Measurements from ENCODE around the gene PGAM1. TPM values are rescaled to one million over a fixed set of nuclear protein-coding genes. Genes with fewer than 3 reads are reported as not detected.
"Not testable (repeated sequence)": the region's sequence is repeated elsewhere in the genome, so short reads cannot be mapped to it uniquely, and the experiment has no call there.

PGAM1 gene
- total RNA-seq, 1 donor from 2014 or later, result 706 TPM

- H3K79me2 ChIP-seq (ENCODE audit: insufficient read depth, low read length), result peaks cover 6% of the 10 kb centered on the region
- H4K20me1 ChIP-seq (ENCODE audit: insufficient read depth, low read length), result peaks cover 22% of the 10 kb centered on the region
- no peak for FAIRE-seq
- Mint-ChIP-seq H3K4me3 (ENCODE audit: unreplicated experiment) (no peak overlapping the region), H3K4me1 (ENCODE audit: low read depth, unreplicated experiment) (peaks cover 8% of the 10 kb centered on the region), H3K27ac (ENCODE audit: unreplicated experiment) (peak overlapping the region; percentile 35), H3K36me3 (ENCODE audit: low read depth, unreplicated experiment) (peaks cover 37% of the 10 kb centered on the region), H3K27me3 (ENCODE audit: low read depth, unreplicated experiment) (no peaks in the 10 kb centered on the region), H3K9me3 (ENCODE audit: unreplicated experiment) (no peaks in the 10 kb centered on the region)
- no peak overlapping the region for H3K4me2 ChIP-seq (ENCODE audit: low read length)
- no peak overlapping the region for H3K27ac ChIP-seq (ENCODE audit: low read depth, low read length)
- no peak overlapping the region for H3K9ac ChIP-seq (ENCODE audit: low read length)
- DNase-seq (ENCODE audit: low read depth), result no peak
- no peak for TF ChIP-seq EZH2 (IDR thresholded peaks at IDR 0.05; ENCODE audit: insufficient read depth, low read length)
- TF ChIP-seq, protein P1, sequence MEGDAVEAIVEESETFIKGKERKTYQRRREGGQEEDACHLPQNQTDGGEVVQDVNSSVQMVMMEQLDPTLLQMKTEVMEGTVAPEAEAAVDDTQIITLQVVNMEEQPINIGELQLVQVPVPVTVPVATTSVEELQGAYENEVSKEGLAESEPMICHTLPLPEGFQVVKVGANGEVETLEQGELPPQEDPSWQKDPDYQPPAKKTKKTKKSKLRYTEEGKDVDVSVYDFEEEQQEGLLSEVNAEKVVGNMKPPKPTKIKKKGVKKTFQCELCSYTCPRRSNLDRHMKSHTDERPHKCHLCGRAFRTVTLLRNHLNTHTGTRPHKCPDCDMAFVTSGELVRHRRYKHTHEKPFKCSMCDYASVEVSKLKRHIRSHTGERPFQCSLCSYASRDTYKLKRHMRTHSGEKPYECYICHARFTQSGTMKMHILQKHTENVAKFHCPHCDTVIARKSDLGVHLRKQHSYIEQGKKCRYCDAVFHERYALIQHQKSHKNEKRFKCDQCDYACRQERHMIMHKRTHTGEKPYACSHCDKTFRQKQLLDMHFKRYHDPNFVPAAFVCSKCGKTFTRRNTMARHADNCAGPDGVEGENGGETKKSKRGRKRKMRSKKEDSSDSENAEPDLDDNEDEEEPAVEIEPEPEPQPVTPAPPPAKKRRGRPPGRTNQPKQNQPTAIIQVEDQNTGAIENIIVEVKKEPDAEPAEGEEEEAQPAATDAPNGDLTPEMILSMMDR (IDR thresholded peaks at IDR 0.05; ENCODE audit: insufficient read depth, low read depth, low read length), result no peak
- no peak overlapping the region for H3K4me3 ChIP-seq (ENCODE audit: insufficient read depth, low read depth, low read length)
- no peaks in the 10 kb centered on the region for H3K27me3 ChIP-seq (ENCODE audit: insufficient read depth, low read length)
- peaks cover 56% of the 10 kb centered on the region for H3K36me3 ChIP-seq (ENCODE audit: insufficient read depth, low read length)
- no peak overlapping the region for H2AFZ ChIP-seq (ENCODE audit: low read depth, low read length)
- peaks cover 5% of the 10 kb centered on the region for H3K4me1 ChIP-seq (ENCODE audit: insufficient read depth, low read length)
- H3K9me3 ChIP-seq (ENCODE audit: insufficient read depth, low read depth, low read length), result no peaks in the 10 kb centered on the region
These were observed 48.9 kb downstream of the PGAM1 start for GRCh38 chr10:97474918-97475317.

DNA sequence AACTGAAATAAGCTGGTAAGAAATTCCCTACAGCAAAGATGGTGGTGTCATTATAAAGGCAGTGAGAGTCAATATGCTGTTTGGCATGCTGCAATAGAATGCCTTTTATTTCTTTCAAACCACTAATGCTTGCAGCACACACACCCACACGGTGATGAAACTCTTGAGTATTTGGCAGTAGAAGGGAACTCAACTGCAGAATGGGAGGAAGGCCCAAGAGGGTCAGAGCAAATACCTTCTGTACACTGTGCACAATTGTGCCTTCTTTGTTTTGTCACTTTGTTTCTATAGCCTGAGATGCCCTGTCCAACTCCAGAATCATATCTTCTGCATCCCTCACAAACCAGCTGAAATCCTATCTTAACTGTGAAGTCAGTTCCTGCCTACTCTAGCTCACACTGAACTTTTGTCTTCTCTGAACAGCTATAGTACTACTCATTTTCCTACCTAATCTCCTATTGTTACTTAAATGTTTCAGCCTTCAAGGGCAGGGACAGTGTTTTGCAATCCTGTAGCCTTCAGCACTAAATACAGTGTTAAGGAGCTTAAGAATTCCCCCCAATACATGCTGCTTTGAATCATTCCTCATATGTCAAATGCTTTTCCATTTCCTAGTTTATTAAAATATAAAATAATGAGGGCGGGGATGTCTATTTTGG lies 50.1 kb downstream of the PGAM1 start:
- DNase-seq (ENCODE audit: low read depth), result peak; percentile 86
- Histone ChIP-seq H3K27ac (ENCODE audit: low read depth, low read length) (no peak overlapping the region), H3K4me2 (ENCODE audit: low read length) (no peak overlapping the region), H3K9me3 (ENCODE audit: insufficient read depth, low read depth, low read length) (no peaks in the 10 kb centered on the region), H3K4me3 (ENCODE audit: insufficient read depth, low read depth, low read length) (no peak overlapping the region), H3K9ac (ENCODE audit: low read length) (no peak overlapping the region), H3K27me3 (ENCODE audit: insufficient read depth, low read length) (no peaks in the 10 kb centered on the region), H3K36me3 (ENCODE audit: insufficient read depth, low read length) (peaks cover 57% of the 10 kb centered on the region), H3K79me2 (ENCODE audit: insufficient read depth, low read length) (peaks cover 14% of the 10 kb centered on the region), H2AFZ (ENCODE audit: low read depth, low read length) (no peak overlapping the region), H3K4me1 (ENCODE audit: insufficient read depth, low read length) (peaks cover 9% of the 10 kb centered on the region), H4K20me1 (ENCODE audit: insufficient read depth, low read length) (peaks cover 33% of the 10 kb centered on the region)
- no peak for FAIRE-seq
- Mint-ChIP-seq H3K4me1 (ENCODE audit: low read depth, unreplicated experiment) (peaks cover 8% of the 10 kb centered on the region), H3K27ac (ENCODE audit: unreplicated experiment) (peak overlapping the region; percentile 59), H3K27me3 (ENCODE audit: low read depth, unreplicated experiment) (no peaks in the 10 kb centered on the region), H3K9me3 (ENCODE audit: unreplicated experiment) (peaks cover 2% of the 10 kb centered on the region), H3K4me3 (ENCODE audit: unreplicated experiment) (no peak overlapping the region), H3K36me3 (ENCODE audit: low read depth, unreplicated experiment) (peaks cover 36% of the 10 kb centered on the region)
- TF ChIP-seq EZH2 (IDR thresholded peaks at IDR 0.05; ENCODE audit: insufficient read depth, low read length), result no peak
- TF ChIP-seq, protein P1 (IDR thresholded peaks at IDR 0.05; ENCODE audit: insufficient read depth, low read depth, low read length), result no peak

DNA sequence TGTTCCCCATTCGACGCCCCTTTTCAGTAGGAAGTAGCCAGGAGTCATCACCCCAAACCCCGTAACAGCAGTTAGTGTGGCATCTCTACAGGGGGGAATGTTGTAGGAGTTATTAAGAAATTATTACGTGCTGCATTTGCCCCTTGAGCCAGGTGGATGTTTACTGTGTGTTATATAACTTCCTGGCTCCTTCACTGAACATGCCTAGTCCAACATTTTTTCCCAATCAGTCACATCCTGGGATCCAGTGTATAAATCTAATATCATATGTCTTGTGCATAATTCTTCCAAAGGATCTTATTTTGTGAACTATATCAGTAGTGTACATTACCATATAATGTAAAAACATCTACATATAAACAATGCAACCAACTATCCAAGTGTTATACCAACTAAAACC lies 53.4 kb downstream of the PGAM1 start:
- H3K9ac ChIP-seq (ENCODE audit: low read length); H3K9me3 ChIP-seq (ENCODE audit: insufficient read depth, low read depth, low read length); H3K4me3 Mint-ChIP-seq (ENCODE audit: unreplicated experiment); H3K4me3 ChIP-seq (ENCODE audit: insufficient read depth, low read depth, low read length); H3K27me3 Mint-ChIP-seq (ENCODE audit: low read depth, unreplicated experiment); H3K27ac ChIP-seq (ENCODE audit: low read depth, low read length); FAIRE-seq; H3K4me2 ChIP-seq (ENCODE audit: low read length); H3K4me1 ChIP-seq (ENCODE audit: insufficient read depth, low read length); H2AFZ ChIP-seq (ENCODE audit: low read depth, low read length); DNase-seq (ENCODE audit: low read depth); H3K27me3 ChIP-seq (ENCODE audit: insufficient read depth, low read length); H3K27ac Mint-ChIP-seq (ENCODE audit: unreplicated experiment); H3K9me3 Mint-ChIP-seq (ENCODE audit: unreplicated experiment): not testable (repeated sequence)
- Mint-ChIP-seq H3K4me1 (ENCODE audit: low read depth, unreplicated experiment) (peaks cover 22% of the 10 kb centered on the region), H3K36me3 (ENCODE audit: low read depth, unreplicated experiment) (peaks cover 30% of the 10 kb centered on the region)
- peaks cover 52% of the 10 kb centered on the region for H3K36me3 ChIP-seq (ENCODE audit: insufficient read depth, low read length)
- H3K79me2 ChIP-seq (ENCODE audit: insufficient read depth, low read length), result peaks cover 36% of the 10 kb centered on the region
- peaks cover 56% of the 10 kb centered on the region for H4K20me1 ChIP-seq (ENCODE audit: insufficient read depth, low read length)
